ENCODE measurements around the gene PNLIPRP1. TPM values are rescaled to one million over a fixed set of nuclear protein-coding genes. Genes with fewer than 3 reads are reported as not detected.

The PNLIPRP1 gene
- polyA plus RNA-seq, 1 donor from 2014 or later: not detected

DNA sequence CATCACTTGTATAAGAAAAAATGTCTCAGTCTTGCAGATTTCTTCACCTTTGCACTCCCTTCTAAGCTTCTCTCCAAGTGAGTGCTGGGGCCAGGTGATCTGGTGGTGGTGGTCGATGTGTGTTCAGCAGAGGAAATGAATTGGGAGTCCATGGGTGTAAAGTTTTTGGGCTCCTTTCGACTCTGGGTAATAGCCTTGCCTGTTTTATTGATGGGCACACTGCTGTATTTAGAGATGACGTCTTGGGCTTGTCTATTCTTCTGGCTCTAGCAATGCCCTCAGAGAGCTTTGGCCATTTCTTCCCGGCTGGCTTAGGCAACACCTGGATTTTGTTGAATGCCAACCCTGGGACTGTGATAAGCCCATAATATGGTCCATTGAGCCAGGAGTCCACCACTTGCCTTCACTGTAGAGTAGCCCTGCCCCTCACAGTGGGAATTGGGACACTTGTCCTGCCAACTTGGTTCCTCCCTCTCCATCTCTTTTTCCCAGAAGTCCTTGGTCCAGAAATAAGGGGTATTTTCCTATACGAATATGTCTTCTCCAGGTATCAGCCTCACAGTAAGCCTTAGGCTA, 33.4 kb upstream of the PNLIPRP1 start:
- Histone ChIP-seq H4K20me1 (ENCODE audit: insufficient read depth) (no peaks in the 10 kb centered on the region), H3F3A (ENCODE audit: insufficient read depth, low read length, poor library complexity, severe bottlenecking) (no peaks in the 10 kb centered on the region), H3K4me3 (ENCODE audit: low read length) (no peak overlapping the region), H3K79me2 (replicated peaks; ENCODE audit: insufficient read depth, low read length) (no peaks in the 10 kb centered on the region), H3K9me2 (ENCODE audit: insufficient read depth, low read length) (no peaks in the 10 kb centered on the region), H3K27ac (ENCODE audit: low read length) (no peak overlapping the region), H3K36me3 (ENCODE audit: insufficient read depth, low read length) (no peaks in the 10 kb centered on the region), H3K4me2 (ENCODE audit: low read length) (no peak overlapping the region), H2AFZ (ENCODE audit: low read depth, low read length) (no peak overlapping the region), H3K9ac (ENCODE audit: low read length) (no peak overlapping the region), H3K27me3 (ENCODE audit: insufficient read depth, low read depth, low read length) (no peaks in the 10 kb centered on the region), H3K9me3 (ENCODE audit: low read length) (no peaks in the 10 kb centered on the region)
- TF ChIP-seq MXI1 (conservative IDR thresholded peaks at IDR 0.05; ENCODE audit: poor library complexity, severe bottlenecking) (no peak), EP300 (conservative IDR thresholded peaks at IDR 0.05; ENCODE audit: poor library complexity, severe bottlenecking) (no peak), POLR2AphosphoS5 (IDR thresholded peaks at IDR 0.05) (no peak), EZH2 (IDR thresholded peaks at IDR 0.05; ENCODE audit: borderline replicate concordance, insufficient read depth, low read length, poor library complexity, severe bottlenecking) (no peak), TAF1 (IDR thresholded peaks at IDR 0.05; ENCODE audit: low read depth) (no peak), SMC3 (conservative IDR thresholded peaks at IDR 0.05; ENCODE audit: poor library complexity) (no peak), RAD21 (conservative IDR thresholded peaks at IDR 0.05) (no peak)
- TF ChIP-seq, protein P1, sequence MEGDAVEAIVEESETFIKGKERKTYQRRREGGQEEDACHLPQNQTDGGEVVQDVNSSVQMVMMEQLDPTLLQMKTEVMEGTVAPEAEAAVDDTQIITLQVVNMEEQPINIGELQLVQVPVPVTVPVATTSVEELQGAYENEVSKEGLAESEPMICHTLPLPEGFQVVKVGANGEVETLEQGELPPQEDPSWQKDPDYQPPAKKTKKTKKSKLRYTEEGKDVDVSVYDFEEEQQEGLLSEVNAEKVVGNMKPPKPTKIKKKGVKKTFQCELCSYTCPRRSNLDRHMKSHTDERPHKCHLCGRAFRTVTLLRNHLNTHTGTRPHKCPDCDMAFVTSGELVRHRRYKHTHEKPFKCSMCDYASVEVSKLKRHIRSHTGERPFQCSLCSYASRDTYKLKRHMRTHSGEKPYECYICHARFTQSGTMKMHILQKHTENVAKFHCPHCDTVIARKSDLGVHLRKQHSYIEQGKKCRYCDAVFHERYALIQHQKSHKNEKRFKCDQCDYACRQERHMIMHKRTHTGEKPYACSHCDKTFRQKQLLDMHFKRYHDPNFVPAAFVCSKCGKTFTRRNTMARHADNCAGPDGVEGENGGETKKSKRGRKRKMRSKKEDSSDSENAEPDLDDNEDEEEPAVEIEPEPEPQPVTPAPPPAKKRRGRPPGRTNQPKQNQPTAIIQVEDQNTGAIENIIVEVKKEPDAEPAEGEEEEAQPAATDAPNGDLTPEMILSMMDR (IDR thresholded peaks at IDR 0.05; ENCODE audit: poor library complexity, severe bottlenecking): no peak
- TF ChIP-seq, protein P2, sequence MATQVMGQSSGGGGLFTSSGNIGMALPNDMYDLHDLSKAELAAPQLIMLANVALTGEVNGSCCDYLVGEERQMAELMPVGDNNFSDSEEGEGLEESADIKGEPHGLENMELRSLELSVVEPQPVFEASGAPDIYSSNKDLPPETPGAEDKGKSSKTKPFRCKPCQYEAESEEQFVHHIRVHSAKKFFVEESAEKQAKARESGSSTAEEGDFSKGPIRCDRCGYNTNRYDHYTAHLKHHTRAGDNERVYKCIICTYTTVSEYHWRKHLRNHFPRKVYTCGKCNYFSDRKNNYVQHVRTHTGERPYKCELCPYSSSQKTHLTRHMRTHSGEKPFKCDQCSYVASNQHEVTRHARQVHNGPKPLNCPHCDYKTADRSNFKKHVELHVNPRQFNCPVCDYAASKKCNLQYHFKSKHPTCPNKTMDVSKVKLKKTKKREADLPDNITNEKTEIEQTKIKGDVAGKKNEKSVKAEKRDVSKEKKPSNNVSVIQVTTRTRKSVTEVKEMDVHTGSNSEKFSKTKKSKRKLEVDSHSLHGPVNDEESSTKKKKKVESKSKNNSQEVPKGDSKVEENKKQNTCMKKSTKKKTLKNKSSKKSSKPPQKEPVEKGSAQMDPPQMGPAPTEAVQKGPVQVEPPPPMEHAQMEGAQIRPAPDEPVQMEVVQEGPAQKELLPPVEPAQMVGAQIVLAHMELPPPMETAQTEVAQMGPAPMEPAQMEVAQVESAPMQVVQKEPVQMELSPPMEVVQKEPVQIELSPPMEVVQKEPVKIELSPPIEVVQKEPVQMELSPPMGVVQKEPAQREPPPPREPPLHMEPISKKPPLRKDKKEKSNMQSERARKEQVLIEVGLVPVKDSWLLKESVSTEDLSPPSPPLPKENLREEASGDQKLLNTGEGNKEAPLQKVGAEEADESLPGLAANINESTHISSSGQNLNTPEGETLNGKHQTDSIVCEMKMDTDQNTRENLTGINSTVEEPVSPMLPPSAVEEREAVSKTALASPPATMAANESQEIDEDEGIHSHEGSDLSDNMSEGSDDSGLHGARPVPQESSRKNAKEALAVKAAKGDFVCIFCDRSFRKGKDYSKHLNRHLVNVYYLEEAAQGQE (IDR thresholded peaks at IDR 0.05; ENCODE audit: borderline replicate concordance): no peak

DNA sequence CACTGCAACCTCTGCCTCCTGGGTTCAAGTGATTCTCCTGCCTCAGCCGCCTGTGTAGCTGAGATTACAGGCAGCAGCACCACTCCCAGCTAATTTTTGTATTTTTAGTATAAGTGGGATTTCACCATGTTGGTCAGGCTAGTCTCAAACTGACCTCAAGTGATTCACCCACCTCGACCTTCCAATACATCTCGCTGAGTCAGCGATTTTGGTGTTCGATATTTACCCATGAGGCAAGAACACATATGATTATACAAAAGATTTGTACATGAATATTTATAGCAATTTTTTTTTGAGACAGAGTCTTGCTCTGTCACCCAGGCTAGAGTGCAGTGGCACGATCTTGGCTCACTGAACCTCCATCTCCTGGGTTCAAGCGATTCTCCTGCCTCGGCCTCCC, 25.2 kb upstream of the PNLIPRP1 start:
- Histone ChIP-seq H4K20me1 (ENCODE audit: insufficient read depth) (no peaks in the 10 kb centered on the region), H3K27me3 (ENCODE audit: insufficient read depth, low read depth, low read length) (no peaks in the 10 kb centered on the region), H3K9me2 (ENCODE audit: insufficient read depth, low read length) (no peaks in the 10 kb centered on the region), H3K27ac (ENCODE audit: low read length) (no peak overlapping the region), H3K79me2 (replicated peaks; ENCODE audit: insufficient read depth, low read length) (no peaks in the 10 kb centered on the region), H3K36me3 (ENCODE audit: insufficient read depth, low read length) (no peaks in the 10 kb centered on the region), H3K9me3 (ENCODE audit: low read length) (no peaks in the 10 kb centered on the region), H3K4me3 (ENCODE audit: low read length) (no peak overlapping the region), H2AFZ (ENCODE audit: low read depth, low read length) (no peak overlapping the region), H3F3A (ENCODE audit: insufficient read depth, low read length, poor library complexity, severe bottlenecking) (no peaks in the 10 kb centered on the region), H3K9ac (ENCODE audit: low read length) (no peak overlapping the region), H3K4me2 (ENCODE audit: low read length) (no peak overlapping the region)
- TF ChIP-seq MXI1 (conservative IDR thresholded peaks at IDR 0.05; ENCODE audit: poor library complexity, severe bottlenecking) (no peak), POLR2AphosphoS5 (IDR thresholded peaks at IDR 0.05) (no peak), SMC3 (conservative IDR thresholded peaks at IDR 0.05; ENCODE audit: poor library complexity) (no peak), EZH2 (IDR thresholded peaks at IDR 0.05; ENCODE audit: borderline replicate concordance, insufficient read depth, low read length, poor library complexity, severe bottlenecking) (no peak), TAF1 (IDR thresholded peaks at IDR 0.05; ENCODE audit: low read depth) (no peak), RAD21 (conservative IDR thresholded peaks at IDR 0.05) (no peak), EP300 (conservative IDR thresholded peaks at IDR 0.05; ENCODE audit: poor library complexity, severe bottlenecking) (no peak)
- TF ChIP-seq, protein P2 (IDR thresholded peaks at IDR 0.05; ENCODE audit: borderline replicate concordance): no peak
- TF ChIP-seq, protein P1 (IDR thresholded peaks at IDR 0.05; ENCODE audit: poor library complexity, severe bottlenecking): no peak
